SK-N-SH treated with all-trans-retinoic acid at 6 μM for 48 hours (cell line): ENCODE data around the gene OCIAD1.

ENCODE experiments used
- ARNTL ChIP-seq: fragments of 450-650 bp; formaldehyde crosslinking; IDR thresholded peaks from 2 replicates; pipeline ENCODE4 v1.5.0; 2020; ENCODE audit warnings: low read depth, mild to moderate bottlenecking, moderate library complexity, borderline replicate concordance
- TOX ChIP-seq: fragments of 250-450 bp; sonication (Bioruptor Pico); IDR thresholded peaks from 2 replicates; pipeline ENCODE4 v1.8.0; 2021; ENCODE audit warnings: mild to moderate bottlenecking, moderate library complexity, borderline replicate concordance
- ZFP3 ChIP-seq: fragments of 250-450 bp; sonication (Bioruptor Pico); IDR thresholded peaks from 2 replicates; pipeline ENCODE4 v1.5.0; 2020; ENCODE audit warnings: mild to moderate bottlenecking, moderate library complexity
- ZFP30 ChIP-seq: fragments of 450-650 bp; formaldehyde crosslinking; IDR thresholded peaks from 2 replicates; pipeline ENCODE4 v1.5.0; 2022; ENCODE audit warnings: mild to moderate bottlenecking, moderate library complexity

GRCh38 chr4:48790561-48790960 is 40.3 kb upstream of the OCIAD1 start:
- TF ChIP-seq ZFP3 (no peak), TOX (CRISPR knock-in tag) (no peak), ARNTL (no peak), ZFP30 (no peak)
